22Rv1 (cell line): Measurements from ENCODE around the gene TALDO1.

Experiments
- CTCF ChIP-seq: fragments of 450-650 bp; IDR thresholded peaks from 2 replicates; pipeline ENCODE4 v1.5.1; 2017; ENCODE audit warnings: mild to moderate bottlenecking
- ZFX ChIP-seq: fragments of 450-650 bp; IDR thresholded peaks from 2 replicates; pipeline ENCODE4 v1.6.1; 2017; ENCODE audit warnings: antibody characterized with exemption, borderline replicate concordance

GRCh38 chr11:793556-793955 lies 46.3 kb downstream of the TALDO1 start:
- TF ChIP-seq CTCF, result no peak
- TF ChIP-seq ZFX, result no peak
